Esophagus (tissue), 2 donors: ENCODE measurements around the gene THOC6. TPM values are rescaled to one million over a fixed set of nuclear protein-coding genes. Genes with fewer than 3 reads are reported as not detected.
"Not testable (repeated sequence)": the region's sequence is repeated elsewhere in the genome, so short reads cannot be mapped to it uniquely, and the experiment has no call there.

Source experiments
- H3K27ac ChIP-seq, 2 donors: one replicate each; pipeline ENCODE4 v1.5.1; 2013; ENCODE audit warnings: low read depth in 2 of 2, mild to moderate bottlenecking in 2 of 2, inconsistent platforms in 1 of 2, low read length in 1 of 2, moderate library complexity in 1 of 2
- H3K27me3 ChIP-seq, 2 donors: one replicate each; pipeline ENCODE4 v1.6.1; 2013; ENCODE audit warnings: low read length in 2 of 2, control low read depth in 1 of 2, mild to moderate bottlenecking in 1 of 2; ENCODE audit not compliant: insufficient read depth in 2 of 2, control insufficient read depth in 1 of 2
- H3K36me3 ChIP-seq, 2 donors: one replicate each; pipeline ENCODE4 v1.6.1; 2013; ENCODE audit warnings: low read length in 1 of 2; ENCODE audit not compliant: control insufficient read depth in 2 of 2, insufficient read depth in 2 of 2
- H3K4me1 ChIP-seq, 2 donors: one replicate each; pipeline ENCODE4 v1.6.1; 2013; ENCODE audit warnings: low read length in 1 of 2; ENCODE audit not compliant: control insufficient read depth in 2 of 2, insufficient read depth in 2 of 2
- H3K4me3 ChIP-seq, 2 donors: one replicate each; pipeline ENCODE4 v1.5.1; 2013; ENCODE audit warnings: low read length in 2 of 2, mild to moderate bottlenecking in 2 of 2, low read depth in 1 of 2, moderate library complexity in 1 of 2
- H3K9me3 ChIP-seq, 2 donors: one replicate each; pipeline ENCODE4 v1.6.1; 2013; ENCODE audit warnings: mild to moderate bottlenecking in 2 of 2, low read depth in 1 of 2, low read length in 1 of 2, moderate library complexity in 1 of 2; ENCODE audit not compliant: control insufficient read depth in 2 of 2, insufficient read depth in 1 of 2
- WGBS, 2 donors: extraction: QIAGEN DNeasy Blood & Tissue Kit; methylation state at CpG; one replicate each; pipeline ENCODE4 v1.1.7; 2013; 5-methylcytosine and 5-hydroxymethylcytosine counted together
- polyA plus RNA-seq, 2 donors: library from polyadenylated mRNA; stranded (reverse); fragments of 200-250 nt; gene quantifications; one replicate each; pipeline ENCODE4 v1.2.3, GENCODE V29; 2013
- donor health status: healthy with polysubstance abuse.
- donor health status: Bipolar disorder and iron deficiency.

THOC6 gene
- polyA plus RNA-seq, 2 donors = 24.3 to 37.2 TPM

- Histone ChIP-seq H3K36me3 (no peaks in the 10 kb centered on the region), H3K4me3 (peak overlapping the region; percentile 34 to 46), H3K9me3 (no peaks in the 10 kb centered on the region), H3K27me3 (no peaks in the 10 kb centered on the region), H3K4me1 (peaks cover 4 to 10% of the 10 kb centered on the region in 2 donors), H3K27ac (peak overlapping the region; percentile 45 to 54)
- WGBS, 2 donors = 51 to 56% methylated on average over 25 to 26 of the region's 26 CpGs
Observed at GRCh38 chr16:3065742-3066439, 42.1 kb downstream of the THOC6 start.

- peak overlapping the region; percentile 34 to 46 for H3K4me3 ChIP-seq
- H3K36me3 ChIP-seq = no peaks in the 10 kb centered on the region
- H3K27me3 ChIP-seq = no peaks in the 10 kb centered on the region
- peaks cover 4 to 10% of the 10 kb centered on the region in 2 donors for H3K4me1 ChIP-seq
- H3K9me3 ChIP-seq = no peaks in the 10 kb centered on the region
- WGBS, 2 donors = 79 to 85% methylated on average over 7 of the region's 7 CpGs
- no peak overlapping the region for H3K27ac ChIP-seq
Observed at GRCh38 chr16:3066440-3066748, 42.6 kb downstream of the THOC6 start.

- H3K9me3 ChIP-seq = no peaks in the 10 kb centered on the region
- no peak overlapping the region for H3K4me3 ChIP-seq
- WGBS, 2 donors = 46 to 61% methylated on average over 4 of the region's 4 CpGs
- no peak overlapping the region for H3K27ac ChIP-seq
- H3K36me3 ChIP-seq = no peaks in the 10 kb centered on the region
- H3K27me3 ChIP-seq = no peaks in the 10 kb centered on the region
- peaks cover 4 to 10% of the 10 kb centered on the region in 2 donors for H3K4me1 ChIP-seq
Observed at GRCh38 chr16:3068487-3068886, 44.7 kb downstream of the THOC6 start.

GRCh38 chr16:3069146-3069545 is 45.3 kb downstream of the THOC6 start:
- H3K9me3 ChIP-seq, H3K27ac ChIP-seq, H3K4me3 ChIP-seq, H3K27me3 ChIP-seq, H3K36me3 ChIP-seq: not testable (repeated sequence)
- H3K4me1 ChIP-seq = peaks cover 10% of the 10 kb centered on the region in 2 donors
- WGBS, 2 donors = 85% methylated on average over 10 of the region's 11 CpGs

GRCh38 chr16:3070608-3071111 is 46.8 kb downstream of the THOC6 start:
- 89 to 90% methylated on average over 9 of the region's 9 CpGs for WGBS, 2 donors
- H3K9me3 ChIP-seq = peaks cover 0 to 3% of the 10 kb centered on the region in 2 donors
- no peaks in the 10 kb centered on the region for H3K27me3 ChIP-seq
- no peak overlapping the region for H3K27ac ChIP-seq
- H3K4me1 ChIP-seq = peaks cover 6 to 9% of the 10 kb centered on the region in 2 donors
- H3K36me3 ChIP-seq = no peaks in the 10 kb centered on the region
- no peak overlapping the region for H3K4me3 ChIP-seq

- Histone ChIP-seq H3K27ac (no peak overlapping the region), H3K9me3 (peaks cover 0 to 3% of the 10 kb centered on the region in 2 donors), H3K36me3 (no peaks in the 10 kb centered on the region), H3K4me3 (no peak overlapping the region), H3K4me1 (peaks cover 6 to 9% of the 10 kb centered on the region in 2 donors), H3K27me3 (no peaks in the 10 kb centered on the region)
- WGBS, 2 donors = 83 to 87% methylated on average over 7 of the region's 7 CpGs
Observed at GRCh38 chr16:3071655-3072054, 47.8 kb downstream of the THOC6 start.

GRCh38 chr16:3072148-3072547 is 48.3 kb downstream of the THOC6 start:
- 33 to 60% methylated on average over 3 of the region's 4 CpGs for WGBS, 2 donors
- not testable (repeated sequence) for H3K4me1 ChIP-seq, H3K4me3 ChIP-seq, H3K27ac ChIP-seq, H3K36me3 ChIP-seq, H3K9me3 ChIP-seq, H3K27me3 ChIP-seq

- not testable (repeated sequence) for H3K36me3 ChIP-seq, H3K4me1 ChIP-seq, H3K27ac ChIP-seq, H3K4me3 ChIP-seq, H3K9me3 ChIP-seq, H3K27me3 ChIP-seq
- 57 to 70% methylated on average over 8 to 15 of the region's 18 CpGs for WGBS, 2 donors
Observed at GRCh38 chr16:3072576-3073263, 48.9 kb downstream of the THOC6 start.

- Histone ChIP-seq H3K4me1 (peaks cover under 1 to 8% of the 10 kb centered on the region in 2 donors), H3K9me3 (peaks cover 0 to 3% of the 10 kb centered on the region in 2 donors), H3K27me3 (no peaks in the 10 kb centered on the region), H3K27ac (no peak overlapping the region), H3K4me3 (no peak overlapping the region), H3K36me3 (no peaks in the 10 kb centered on the region)
- 89 to 90% methylated on average over 7 of the region's 7 CpGs for WGBS, 2 donors
Observed at GRCh38 chr16:3073448-3073847, 49.6 kb downstream of the THOC6 start.
